GM23338 (cell line): ENCODE measurements around the gene CD72. TPM values are rescaled to one million over a fixed set of nuclear protein-coding genes. Genes with fewer than 3 reads are reported as not detected.

Experiments
- ATAC-seq: fragments of 200-7000 bp; cut with Tn5 transposase; 3 replicates; pipeline ENCODE4 v1.9.1; 2020
- DNase-seq: peaks from one replicate; pipeline ENCODE4 v3.0.0-alpha.2; 2015; ENCODE audit warnings: low spot score
- H2AFZ ChIP-seq: fragments of 200-600 bp; sonication (generic); 2 replicates; pipeline ENCODE4 v1.8.0; 2016; ENCODE audit warnings: antibody characterized with exemption, mild to moderate bottlenecking, moderate library complexity
- H3F3A ChIP-seq: fragments of 200-600 bp; sonication (generic); replicated peaks from 2 replicates; pipeline ENCODE4 v1.8.0; 2017; ENCODE audit warnings: antibody characterized with exemption, mixed run types, low read depth
- H3K27ac ChIP-seq: fragments of 200-600 bp; sonication (generic); 2 replicates; pipeline ENCODE4 v1.6.1; 2016; ENCODE audit warnings: low read depth
- H3K27me3 ChIP-seq: fragments of 200-600 bp; sonication (generic); 2 replicates; pipeline ENCODE4 v1.8.0; 2016; ENCODE audit warnings: mild to moderate bottlenecking, mixed run types, moderate library complexity; ENCODE audit not compliant: insufficient read depth
- H3K36me3 ChIP-seq: fragments of 200-600 bp; sonication (generic); 2 replicates; pipeline ENCODE4 v1.8.0; 2016; ENCODE audit warnings: mild to moderate bottlenecking; ENCODE audit not compliant: insufficient read depth
- H3K4me1 ChIP-seq: fragments of 200-600 bp; sonication (generic); 2 replicates; pipeline ENCODE4 v1.8.0; 2016; ENCODE audit warnings: mild to moderate bottlenecking, moderate library complexity; ENCODE audit not compliant: insufficient read depth
- H3K4me2 ChIP-seq: fragments of 200-600 bp; sonication (generic); 2 replicates; pipeline ENCODE4 v1.7.1; 2017; ENCODE audit warnings: mixed run types
- H3K4me3 ChIP-seq: fragments of 200-600 bp; sonication (generic); 2 replicates; pipeline ENCODE4 v1.6.1; 2016; ENCODE audit warnings: mixed run types
- H3K79me2 ChIP-seq: fragments of 200-600 bp; sonication (generic); replicated peaks from 2 replicates; pipeline ENCODE4 v1.8.0; 2017; ENCODE audit warnings: mild to moderate bottlenecking; ENCODE audit not compliant: insufficient read depth
- H3K9me2 ChIP-seq: fragments of 200-600 bp; sonication (generic); 2 replicates; pipeline ENCODE4 v1.8.0; 2017; ENCODE audit not compliant: insufficient read depth
- H4K20me1 ChIP-seq: fragments of 200-600 bp; sonication (generic); replicated peaks from 2 replicates; pipeline ENCODE4 v1.8.0; 2017; ENCODE audit warnings: mild to moderate bottlenecking; ENCODE audit not compliant: insufficient read depth
- H3K27ac Mint-ChIP-seq: 2 replicates; pipeline ENCODE4 v1.8.0; 2020; ENCODE audit warnings: inconsistent platforms, mild to moderate bottlenecking, moderate library complexity, mixed read lengths
- H3K27me3 Mint-ChIP-seq: 3 replicates; pipeline ENCODE4 v1.8.0; 2022; ENCODE audit warnings: low read depth, mild to moderate bottlenecking, moderate library complexity, mixed read lengths, inconsistent platforms; ENCODE audit not compliant: insufficient read depth, poor library complexity
- H3K36me3 Mint-ChIP-seq: 3 replicates; pipeline ENCODE4 v1.8.0; 2021; ENCODE audit warnings: low read depth, mild to moderate bottlenecking, inconsistent platforms, moderate library complexity, mixed read lengths
- H3K4me1 Mint-ChIP-seq: 3 replicates; pipeline ENCODE4 v1.8.0; 2020; ENCODE audit warnings: mild to moderate bottlenecking, inconsistent platforms, mixed read lengths
- H3K4me3 Mint-ChIP-seq: 3 replicates; pipeline ENCODE4 v1.8.0; 2021; ENCODE audit warnings: moderate library complexity, mild to moderate bottlenecking, inconsistent platforms, mixed read lengths
- H3K9me3 Mint-ChIP-seq: 3 replicates; pipeline ENCODE4 v1.8.0; 2020; ENCODE audit warnings: moderate library complexity, mild to moderate bottlenecking, inconsistent platforms, mixed read lengths
- CTCF ChIP-seq, 2 experiments: fragments of 200-600 bp in 1 of 2; sonication (generic) in 1 of 2; conservative IDR thresholded peaks; 2 replicates each; pipeline versions ENCODE4 v1.5.1 to v1.6.1; 2016 to 2017; ENCODE audit warnings: antibody characterized with exemption in 2 of 2, low read depth in 2 of 2, mild to moderate bottlenecking in 2 of 2, moderate library complexity in 1 of 2
- EZH2phosphoT487 ChIP-seq: fragments of 200-600 bp; sonication (generic); IDR thresholded peaks from one replicate; pipeline ENCODE4 v1.8.1; 2018; ENCODE audit warnings: antibody characterized with exemption; ENCODE audit not compliant: unreplicated experiment
- JUNB ChIP-seq: IDR thresholded peaks from one replicate; pipeline ENCODE4 v1.6.1; 2016; ENCODE audit warnings: antibody characterized with exemption; ENCODE audit not compliant: unreplicated experiment
- NANOG ChIP-seq: IDR thresholded peaks from 2 replicates; pipeline ENCODE4 v1.6.1; 2016; ENCODE audit warnings: antibody characterized with exemption, borderline replicate concordance
- POLR2AphosphoS5 ChIP-seq: IDR thresholded peaks from 2 replicates; pipeline ENCODE4 v1.6.1; 2016; ENCODE audit warnings: antibody characterized with exemption, low read depth
- REST ChIP-seq: IDR thresholded peaks from one replicate; pipeline ENCODE4 v1.6.1; 2018; ENCODE audit warnings: antibody characterized with exemption; ENCODE audit not compliant: unreplicated experiment
- STAT1 ChIP-seq: IDR thresholded peaks from one replicate; pipeline ENCODE4 v1.6.1; 2016; ENCODE audit warnings: antibody characterized with exemption; ENCODE audit not compliant: unreplicated experiment
- ZNF114 ChIP-seq: fragments of 250-450 bp; sonication (Bioruptor Pico); IDR thresholded peaks from 2 replicates; pipeline ENCODE4 v1.5.0; 2020; ENCODE audit warnings: mild to moderate bottlenecking, moderate library complexity
- ZNF462 ChIP-seq: fragments of 250-450 bp; sonication (Bioruptor Pico); IDR thresholded peaks from 2 replicates; pipeline ENCODE4 v1.5.0; 2020; ENCODE audit warnings: mild to moderate bottlenecking, moderate library complexity
- polyA plus RNA-seq: library from polyadenylated mRNA; unstranded; fragments of >200 nt; fragmentation: Nextera tagmentation; extraction: Ambion mirVana; gene quantifications from 2 replicates; pipeline ENCODE4 v1.2.1, GENCODE V29; 2016
- total RNA-seq: library from RNA; depleted of rRNA; stranded (reverse); fragments of >200 nt; shearing (Covaris generic); gene quantifications from 2 replicates; pipeline ENCODE4 v1.2.3, GENCODE V29; 2014
- TF ChIP-seq, protein P1 (sequence below): IDR thresholded peaks from 2 replicates; pipeline ENCODE4 v1.6.1; 2016; ENCODE audit warnings: antibody characterized with exemption

The CD72 gene
- total and polyA plus RNA-seq, 2 experiments from 2014 or later: 4.7 to 4.8 TPM

- H3K9me3 Mint-ChIP-seq: peaks cover 3% of the 10 kb centered on the region; the same call in 1 of the 3 replicates
- H2AFZ ChIP-seq: no peak overlapping the region
- H3K4me2 ChIP-seq: no peak overlapping the region
- H3K79me2 ChIP-seq: no peaks in the 10 kb centered on the region
- peaks cover 3% of the 10 kb centered on the region for H3K27me3 Mint-ChIP-seq
- DNase-seq (no peak), ATAC-seq (no peak)
- no peaks in the 10 kb centered on the region for H4K20me1 ChIP-seq
- TF ChIP-seq CTCF (conservative IDR thresholded peaks at IDR 0.05; ENCODE audit: low read depth in 2 of 2): no peak
- no peak for TF ChIP-seq NANOG
- no peak overlapping the region for H3K4me3 ChIP-seq
- H3K27ac ChIP-seq: no peak overlapping the region
- no peaks in the 10 kb centered on the region for H3K4me1 ChIP-seq
- H3K36me3 ChIP-seq: no peaks in the 10 kb centered on the region
- no peaks in the 10 kb centered on the region for H3K9me2 ChIP-seq
- no peak overlapping the region for H3K27ac Mint-ChIP-seq
- no peaks in the 10 kb centered on the region for H3F3A ChIP-seq
- peaks cover 5% of the 10 kb centered on the region for H3K36me3 Mint-ChIP-seq
- no peaks in the 10 kb centered on the region for H3K4me1 Mint-ChIP-seq
- no peaks in the 10 kb centered on the region for H3K27me3 ChIP-seq
- H3K4me3 Mint-ChIP-seq: no peak overlapping the region
Observed at GRCh38 chr9:35635730-35636129, 17.5 kb upstream of the CD72 start.

DNA sequence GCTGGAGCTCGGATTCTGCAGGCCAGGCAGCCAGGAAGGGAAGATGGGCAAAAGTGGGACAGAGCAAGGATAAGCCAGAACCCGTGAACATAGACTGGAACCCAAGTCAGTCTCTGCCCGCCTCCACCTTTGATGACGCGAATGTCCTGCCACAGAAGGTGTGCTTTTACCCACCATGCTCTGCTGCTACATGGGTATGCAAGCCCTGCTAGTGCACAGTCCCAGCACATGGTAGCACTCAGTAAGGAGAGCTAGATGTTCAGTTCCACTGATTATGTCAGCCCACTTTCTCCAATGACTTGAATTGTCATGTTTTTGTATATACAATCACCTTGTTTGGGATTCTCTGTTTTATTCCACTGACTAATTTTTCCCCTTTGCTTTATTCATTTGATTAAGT is 11.4 kb upstream of the CD72 start:
- Histone ChIP-seq H3K9me2 (0 out of 2 replicates have a peak, but pooled peaks cover 3% of the 10 kb centered on the region), H3K27me3 (no peaks in the 10 kb centered on the region), H2AFZ (no peak overlapping the region), H3F3A (0 out of 2 replicates have a peak, but pooled peaks cover 3% of the 10 kb centered on the region), H4K20me1 (no peaks in the 10 kb centered on the region), H3K27ac (no peak overlapping the region), H3K36me3 (no peaks in the 10 kb centered on the region), H3K79me2 (no peaks in the 10 kb centered on the region), H3K4me1 (no peaks in the 10 kb centered on the region), H3K4me2 (no peak overlapping the region), H3K4me3 (no peak overlapping the region)
- H3K4me1 Mint-ChIP-seq: no peaks in the 10 kb centered on the region
- no peak for ATAC-seq
- no peak overlapping the region for H3K27ac Mint-ChIP-seq
- DNase-seq: no peak
- H3K4me3 Mint-ChIP-seq: no peak overlapping the region
- peaks cover 3% of the 10 kb centered on the region for H3K27me3 Mint-ChIP-seq
- no peaks in the 10 kb centered on the region for H3K9me3 Mint-ChIP-seq
- no peaks in the 10 kb centered on the region for H3K36me3 Mint-ChIP-seq
- TF ChIP-seq, protein P1, sequence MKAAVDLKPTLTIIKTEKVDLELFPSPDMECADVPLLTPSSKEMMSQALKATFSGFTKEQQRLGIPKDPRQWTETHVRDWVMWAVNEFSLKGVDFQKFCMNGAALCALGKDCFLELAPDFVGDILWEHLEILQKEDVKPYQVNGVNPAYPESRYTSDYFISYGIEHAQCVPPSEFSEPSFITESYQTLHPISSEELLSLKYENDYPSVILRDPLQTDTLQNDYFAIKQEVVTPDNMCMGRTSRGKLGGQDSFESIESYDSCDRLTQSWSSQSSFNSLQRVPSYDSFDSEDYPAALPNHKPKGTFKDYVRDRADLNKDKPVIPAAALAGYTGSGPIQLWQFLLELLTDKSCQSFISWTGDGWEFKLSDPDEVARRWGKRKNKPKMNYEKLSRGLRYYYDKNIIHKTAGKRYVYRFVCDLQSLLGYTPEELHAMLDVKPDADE: no peak
- no peak for TF ChIP-seq ZNF462 (CRISPR knock-in tag)
- no peak for TF ChIP-seq POLR2AphosphoS5
- no peak for TF ChIP-seq JUNB
- TF ChIP-seq NANOG: no peak
- TF ChIP-seq EZH2phosphoT487: no peak
- TF ChIP-seq STAT1: no peak
- no peak for TF ChIP-seq REST
- no peak for TF ChIP-seq ZNF114 (CRISPR knock-in tag)
